NCI-H2107 (cell line): ENCODE measurements around the gene BSND.

Experiments used
- DNase-seq: peaks from one replicate; lab custom pipeline; 2025; lab: John Stamatoyannopoulos, UW

Gene BSND

DNA sequence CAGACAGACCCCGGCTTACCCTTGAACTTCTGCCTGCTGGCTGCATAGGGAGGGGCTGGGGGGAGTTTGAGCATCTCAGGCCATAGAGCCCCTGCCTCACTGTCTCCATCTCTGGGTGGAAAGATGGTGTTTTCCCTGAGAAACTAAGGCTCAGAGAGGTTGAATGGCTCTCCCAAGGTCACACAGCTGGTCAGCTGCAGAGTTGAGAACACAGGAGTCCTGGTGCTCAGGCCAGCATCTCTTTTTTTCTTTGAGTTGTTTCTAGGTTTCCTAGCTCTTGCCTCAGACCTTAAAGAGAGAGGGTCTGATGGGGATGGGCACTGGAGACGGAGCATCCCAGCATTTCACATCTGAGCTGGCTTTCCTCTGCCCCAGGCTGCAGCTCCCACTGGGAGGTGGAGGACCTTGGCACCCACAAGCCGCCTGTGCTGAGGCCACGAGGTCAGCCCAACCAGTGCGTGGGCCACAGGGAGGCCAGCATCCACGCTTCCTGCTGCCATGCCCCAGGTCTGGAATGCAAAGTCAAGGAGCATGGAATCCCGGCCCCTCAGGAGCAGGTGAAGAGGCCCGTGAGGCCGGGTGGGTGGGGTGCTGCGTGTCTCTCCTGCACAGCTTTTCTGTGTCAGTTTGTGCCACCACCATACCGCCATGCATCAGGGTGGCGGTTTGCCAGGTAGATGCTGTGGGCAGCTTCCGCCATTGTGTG lies 62.4 kb downstream of the BSND start:
- DNase-seq: no peak
